ENCODE results near the gene MYBL2. TPM values are rescaled to one million over a fixed set of nuclear protein-coding genes. Genes with fewer than 3 reads are reported as not detected.
A peak's percentile ranks its signal among the peaks of the same experiment; 100 is the strongest.

MYBL2 gene
- total RNA-seq, 2 donors from 2014 or later = 41.4 to 95.5 TPM

GRCh38 chr20:43761386-43762340 lies 94.7 kb downstream of the MYBL2 start:
- peak overlapping the region; percentile 15 for H3K27ac Mint-ChIP-seq
- no peaks in the 10 kb centered on the region for H3K4me1 Mint-ChIP-seq
- H3K9me3 Mint-ChIP-seq = no peaks in the 10 kb centered on the region
- no peaks in the 10 kb centered on the region for H3K36me3 Mint-ChIP-seq (ENCODE audit: low read depth)
- H3K4me3 Mint-ChIP-seq = no peak overlapping the region
- ATAC-seq (replicated peaks) = no peak
- peaks cover 9% of the 10 kb centered on the region for H3K27me3 Mint-ChIP-seq

- no peaks in the 10 kb centered on the region for H3K9me3 Mint-ChIP-seq
- H3K4me3 Mint-ChIP-seq = no peak overlapping the region
- no peak overlapping the region for H3K27ac Mint-ChIP-seq
- H3K36me3 Mint-ChIP-seq (ENCODE audit: low read depth) = no peaks in the 10 kb centered on the region
- H3K4me1 Mint-ChIP-seq = no peaks in the 10 kb centered on the region
- H3K27me3 Mint-ChIP-seq = peaks cover 15% of the 10 kb centered on the region
- no peak for ATAC-seq (replicated peaks)
Observed at GRCh38 chr20:43762911-43763310, 96.0 kb downstream of the MYBL2 start.

GRCh38 chr20:43765916-43766315 lies 99.0 kb downstream of the MYBL2 start:
- Mint-ChIP-seq H3K27me3 (peaks cover 21% of the 10 kb centered on the region), H3K9me3 (no peaks in the 10 kb centered on the region), H3K36me3 (ENCODE audit: low read depth) (no peaks in the 10 kb centered on the region), H3K4me1 (no peaks in the 10 kb centered on the region), H3K4me3 (no peak overlapping the region), H3K27ac (no peak overlapping the region)
- ATAC-seq (replicated peaks) = no peak

Other genes with a start within 250 kb of the MYBL2 start
- gene SRSF6, start 209.2 kb upstream of the MYBL2 start, total RNA-seq = 100 to 1,000 TPM; 111 to 171 TPM
- gene L3MBTL1, start 159.4 kb upstream of the MYBL2 start, total RNA-seq = 10 to 100 TPM in 1 of 2 donors, 1 to 10 TPM in 1; 6.1 to 15.3 TPM
- 1 to 10 TPM in 1 of 2 donors, under 1 TPM in 1; 0.22 to 2.9 TPM for gene SGK2, start 108.1 kb upstream of the MYBL2 start, total RNA-seq
- gene IFT52, start 76.2 kb upstream of the MYBL2 start, total RNA-seq = 10 to 100 TPM; 10.9 to 15.9 TPM
- not detected for gene GTSF1L, start 59.9 kb downstream of the MYBL2 start, total RNA-seq
- gene TOX2, start 247.7 kb downstream of the MYBL2 start, total RNA-seq = 1 to 10 TPM; 1.1 to 3.5 TPM